Measurements from ENCODE around the gene STK4. TPM values are rescaled to one million over a fixed set of nuclear protein-coding genes. Genes with fewer than 3 reads are reported as not detected.

STK4 gene
- total RNA-seq, 1 donor from 2014 or later = 17.7 TPM

GRCh38 chr20:45047581-45048119 is 81.3 kb downstream of the STK4 start:
- Histone ChIP-seq H3K27me3 (ENCODE audit: control insufficient read depth in 3 of 3, insufficient read depth in 3 of 3, low read length in 3 of 3) (no peaks in the 10 kb centered on the region), H3K9ac (ENCODE audit: low read depth in 1 of 3, low read length in 3 of 3) (no peak overlapping the region), H3K4me3 (ENCODE audit: low read length in 3 of 3) (no peak overlapping the region), H3K9me3 (ENCODE audit: control insufficient read depth in 3 of 3, low read length in 3 of 3) (no peaks in the 10 kb centered on the region), H3K4me1 (ENCODE audit: control insufficient read depth in 3 of 3, insufficient read depth in 3 of 3, low read length in 3 of 3) (peaks cover 0 to 3% (median 0%) of the 10 kb centered on the region in 3 donors), H3K27ac (ENCODE audit: low read depth, low read length) (no peak overlapping the region), H3K36me3 (ENCODE audit: control insufficient read depth in 3 of 3, insufficient read depth in 3 of 3, low read length in 3 of 3) (no peaks in the 10 kb centered on the region)

- H3K36me3 ChIP-seq (ENCODE audit: control insufficient read depth in 3 of 3, insufficient read depth in 3 of 3, low read length in 3 of 3) = peaks cover 0 to 5% (median 0%) of the 10 kb centered on the region in 3 donors
- no peak overlapping the region for H3K4me3 ChIP-seq (ENCODE audit: low read length in 3 of 3)
- no peak overlapping the region for H3K27ac ChIP-seq (ENCODE audit: low read depth, low read length)
- H3K9me3 ChIP-seq (ENCODE audit: control insufficient read depth in 3 of 3, low read length in 3 of 3) = no peaks in the 10 kb centered on the region
- no peak overlapping the region for H3K9ac ChIP-seq (ENCODE audit: low read depth in 1 of 3, low read length in 3 of 3)
- H3K27me3 ChIP-seq (ENCODE audit: control insufficient read depth in 3 of 3, insufficient read depth in 3 of 3, low read length in 3 of 3) = no peaks in the 10 kb centered on the region
- H3K4me1 ChIP-seq (ENCODE audit: control insufficient read depth in 3 of 3, insufficient read depth in 3 of 3, low read length in 3 of 3) = peaks cover 0 to 3% (median 0%) of the 10 kb centered on the region in 3 donors
These were observed 83.1 kb downstream of the STK4 start for GRCh38 chr20:45049438-45049837.

GRCh38 chr20:45049904-45050471 is 83.7 kb downstream of the STK4 start:
- Histone ChIP-seq H3K4me3 (ENCODE audit: low read length in 3 of 3) (no peak overlapping the region), H3K27me3 (ENCODE audit: control insufficient read depth in 3 of 3, insufficient read depth in 3 of 3, low read length in 3 of 3) (no peaks in the 10 kb centered on the region), H3K4me1 (ENCODE audit: control insufficient read depth in 3 of 3, insufficient read depth in 3 of 3, low read length in 3 of 3) (peaks cover 0 to 3% (median 0%) of the 10 kb centered on the region in 3 donors), H3K9me3 (ENCODE audit: control insufficient read depth in 3 of 3, low read length in 3 of 3) (no peaks in the 10 kb centered on the region), H3K27ac (ENCODE audit: low read depth, low read length) (no peak overlapping the region), H3K36me3 (ENCODE audit: control insufficient read depth in 3 of 3, insufficient read depth in 3 of 3, low read length in 3 of 3) (peaks cover 0 to 5% (median 0%) of the 10 kb centered on the region in 3 donors), H3K9ac (ENCODE audit: low read depth in 1 of 3, low read length in 3 of 3) (no peak overlapping the region)

GRCh38 chr20:45051204-45052060 is 85.1 kb downstream of the STK4 start:
- no peak overlapping the region for H3K27ac ChIP-seq (ENCODE audit: low read depth, low read length)
- no peak overlapping the region for H3K9ac ChIP-seq (ENCODE audit: low read depth in 1 of 3, low read length in 3 of 3)

GRCh38 chr20:45052698-45053429 is 86.6 kb downstream of the STK4 start:
- Histone ChIP-seq H3K27me3 (ENCODE audit: control insufficient read depth in 3 of 3, insufficient read depth in 3 of 3, low read length in 3 of 3) (no peaks in the 10 kb centered on the region), H3K27ac (ENCODE audit: low read depth, low read length) (no peak overlapping the region), H3K4me3 (ENCODE audit: low read length in 3 of 3) (no peak overlapping the region), H3K4me1 (ENCODE audit: control insufficient read depth in 3 of 3, insufficient read depth in 3 of 3, low read length in 3 of 3) (peaks cover 0 to 3% (median 0%) of the 10 kb centered on the region in 3 donors), H3K36me3 (ENCODE audit: control insufficient read depth in 3 of 3, insufficient read depth in 3 of 3, low read length in 3 of 3) (peaks cover 0 to 9% (median 4%) of the 10 kb centered on the region in 3 donors), H3K9ac (ENCODE audit: low read depth in 1 of 3, low read length in 3 of 3) (no peak overlapping the region), H3K9me3 (ENCODE audit: control insufficient read depth in 3 of 3, low read length in 3 of 3) (no peaks in the 10 kb centered on the region)

More at GRCh38 chr20:45051204-45052060, 85.1 kb downstream of the STK4 start:
- H3K27me3 ChIP-seq (ENCODE audit: control insufficient read depth in 3 of 3, insufficient read depth in 3 of 3, low read length in 3 of 3) = no peaks in the 10 kb centered on the region
- peaks cover 0 to 3% (median 0%) of the 10 kb centered on the region in 3 donors for H3K4me1 ChIP-seq (ENCODE audit: control insufficient read depth in 3 of 3, insufficient read depth in 3 of 3, low read length in 3 of 3)
- no peak overlapping the region for H3K4me3 ChIP-seq (ENCODE audit: low read length in 3 of 3)
- peaks cover 0 to 5% (median 0%) of the 10 kb centered on the region in 3 donors for H3K36me3 ChIP-seq (ENCODE audit: control insufficient read depth in 3 of 3, insufficient read depth in 3 of 3, low read length in 3 of 3)
- no peaks in the 10 kb centered on the region for H3K9me3 ChIP-seq (ENCODE audit: control insufficient read depth in 3 of 3, low read length in 3 of 3)

GRCh38 chr20:45053430-45054351 is 87.4 kb downstream of the STK4 start:
- H3K9me3 ChIP-seq (ENCODE audit: control insufficient read depth in 3 of 3, low read length in 3 of 3) = no peaks in the 10 kb centered on the region
- H3K27ac ChIP-seq (ENCODE audit: low read depth, low read length) = no peak overlapping the region
- no peak overlapping the region for H3K4me3 ChIP-seq (ENCODE audit: low read length in 3 of 3)
- H3K27me3 ChIP-seq (ENCODE audit: control insufficient read depth in 3 of 3, insufficient read depth in 3 of 3, low read length in 3 of 3) = no peaks in the 10 kb centered on the region
- peaks cover 0 to 9% (median 4%) of the 10 kb centered on the region in 3 donors for H3K36me3 ChIP-seq (ENCODE audit: control insufficient read depth in 3 of 3, insufficient read depth in 3 of 3, low read length in 3 of 3)
- peaks cover 0 to 3% (median 0%) of the 10 kb centered on the region in 3 donors for H3K4me1 ChIP-seq (ENCODE audit: control insufficient read depth in 3 of 3, insufficient read depth in 3 of 3, low read length in 3 of 3)
- no peak overlapping the region for H3K9ac ChIP-seq (ENCODE audit: low read depth in 1 of 3, low read length in 3 of 3)

GRCh38 chr20:45055056-45055455 is 88.7 kb downstream of the STK4 start:
- Histone ChIP-seq H3K4me3 (ENCODE audit: low read length in 3 of 3) (no peak overlapping the region), H3K36me3 (ENCODE audit: control insufficient read depth in 3 of 3, insufficient read depth in 3 of 3, low read length in 3 of 3) (peaks cover 0 to 9% (median 4%) of the 10 kb centered on the region in 3 donors), H3K27ac (ENCODE audit: low read depth, low read length) (no peak overlapping the region), H3K27me3 (ENCODE audit: control insufficient read depth in 3 of 3, insufficient read depth in 3 of 3, low read length in 3 of 3) (no peaks in the 10 kb centered on the region), H3K4me1 (ENCODE audit: control insufficient read depth in 3 of 3, insufficient read depth in 3 of 3, low read length in 3 of 3) (peaks cover 0 to 3% (median 0%) of the 10 kb centered on the region in 3 donors), H3K9me3 (ENCODE audit: control insufficient read depth in 3 of 3, low read length in 3 of 3) (no peaks in the 10 kb centered on the region), H3K9ac (ENCODE audit: low read depth in 1 of 3, low read length in 3 of 3) (no peak overlapping the region)

- H3K27me3 ChIP-seq (ENCODE audit: control insufficient read depth in 3 of 3, insufficient read depth in 3 of 3, low read length in 3 of 3) = no peaks in the 10 kb centered on the region
- H3K36me3 ChIP-seq (ENCODE audit: control insufficient read depth in 3 of 3, insufficient read depth in 3 of 3, low read length in 3 of 3) = peaks cover 0 to 9% (median 4%) of the 10 kb centered on the region in 3 donors
- H3K4me3 ChIP-seq (ENCODE audit: low read length in 3 of 3) = no peak overlapping the region
These were observed 90.3 kb downstream of the STK4 start for GRCh38 chr20:45056473-45057173.

More at GRCh38 chr20:45056473-45057173, 90.3 kb downstream of the STK4 start:
- Histone ChIP-seq H3K9ac (ENCODE audit: low read depth in 1 of 3, low read length in 3 of 3) (no peak overlapping the region), H3K9me3 (ENCODE audit: control insufficient read depth in 3 of 3, low read length in 3 of 3) (no peaks in the 10 kb centered on the region), H3K4me1 (ENCODE audit: control insufficient read depth in 3 of 3, insufficient read depth in 3 of 3, low read length in 3 of 3) (peaks cover 0 to 1% (median 0%) of the 10 kb centered on the region in 3 donors), H3K27ac (ENCODE audit: low read depth, low read length) (no peak overlapping the region)

Data from skeletal muscle tissue (tissue), 4 donors.